OCI-LY1 (cell line): ENCODE measurements around the gene MRPL28.

Experiments used
- H2AFZ ChIP-seq: fragments of 200-600 bp; sonication (generic), shearing (Covaris generic); 2 replicates; pipeline ENCODE4 v1.6.0; 2014; ENCODE audit warnings: antibody characterized with exemption, mild to moderate bottlenecking, low read length
- H3F3A ChIP-seq: fragments of 200-600 bp; sonication (generic), shearing (Covaris generic); 2 replicates; pipeline ENCODE4 v1.6.0; 2014; ENCODE audit warnings: mild to moderate bottlenecking, antibody characterized with exemption, low read length, moderate library complexity; ENCODE audit not compliant: insufficient read depth
- H3K27ac ChIP-seq: fragments of 200-600 bp; sonication (generic); 2 replicates; pipeline ENCODE4 v1.5.1; 2014; ENCODE audit warnings: low read length, mixed run types, mild to moderate bottlenecking, low read depth; ENCODE audit not compliant: poor library complexity, severe bottlenecking
- H3K27me3 ChIP-seq: fragments of 200-600 bp; sonication (generic); 2 replicates; pipeline ENCODE4 v1.6.0; 2014; ENCODE audit warnings: antibody characterized with exemption, mild to moderate bottlenecking, low read length, moderate library complexity; ENCODE audit not compliant: insufficient read depth
- H3K36me3 ChIP-seq: fragments of 200-600 bp; sonication (generic); 2 replicates; pipeline ENCODE4 v1.6.1; 2014; ENCODE audit warnings: mild to moderate bottlenecking, antibody characterized with exemption, low read length, moderate library complexity, mixed read lengths; ENCODE audit not compliant: insufficient read depth
- H3K4me1 ChIP-seq: fragments of 200-600 bp; sonication (generic); 2 replicates; pipeline ENCODE4 v1.5.1; 2014; ENCODE audit warnings: mild to moderate bottlenecking, low read length, moderate library complexity; ENCODE audit not compliant: insufficient read depth, severe bottlenecking
- H3K4me2 ChIP-seq: fragments of 200-600 bp; sonication (generic), shearing (Covaris generic); 2 replicates; pipeline ENCODE4 v1.6.1; 2014; ENCODE audit warnings: low read length
- H3K4me3 ChIP-seq: fragments of 200-600 bp; sonication (generic); 2 replicates; pipeline ENCODE4 v1.5.1; 2014; ENCODE audit warnings: low read length, low read depth, mild to moderate bottlenecking, mixed read lengths; ENCODE audit not compliant: poor library complexity, severe bottlenecking
- H3K79me2 ChIP-seq: fragments of 200-600 bp; shearing (Covaris generic); 2 replicates; pipeline ENCODE4 v1.6.1; 2016; ENCODE audit warnings: mixed run types, low read length, mixed read lengths; ENCODE audit not compliant: insufficient read depth
- H3K9ac ChIP-seq: fragments of 200-600 bp; sonication (generic), shearing (Covaris generic); 2 replicates; pipeline ENCODE4 v1.6.1; 2014; ENCODE audit warnings: mild to moderate bottlenecking, low read length, mixed read lengths
- H3K9me2 ChIP-seq: fragments of 200-600 bp; sonication (generic), shearing (Covaris generic); 2 replicates; pipeline ENCODE4 v1.6.1; 2014; ENCODE audit warnings: low read depth, mild to moderate bottlenecking, low read length, mixed read lengths
- H3K9me3 ChIP-seq: fragments of 200-600 bp; shearing (Covaris generic); 2 replicates; pipeline ENCODE4 v1.6.1; 2014; ENCODE audit warnings: low read length, mixed read lengths
- H4K20me1 ChIP-seq: fragments of 200-600 bp; sonication (generic), shearing (Covaris generic); 2 replicates; pipeline ENCODE4 v1.6.0; 2016; ENCODE audit warnings: mild to moderate bottlenecking, low read length; ENCODE audit not compliant: insufficient read depth
- CTCF ChIP-seq: fragments of 200-600 bp; sonication (generic), shearing (Covaris generic); IDR thresholded peaks from 2 replicates; pipeline ENCODE4 v1.5.1; 2017; ENCODE audit warnings: mild to moderate bottlenecking, antibody characterized with exemption, low read length, moderate library complexity, mixed read lengths
- EZH2 ChIP-seq: fragments of 200-600 bp; sonication (generic), shearing (Covaris generic); IDR thresholded peaks from 2 replicates; pipeline ENCODE4 v1.8.0; 2017; ENCODE audit warnings: borderline replicate concordance, mixed run types, mild to moderate bottlenecking, antibody characterized with exemption, low read length, moderate library complexity, mixed read lengths

The MRPL28 gene

GRCh38 chr16:410516-411178, 40.3 kb upstream of the MRPL28 start:
- Histone ChIP-seq H3K4me1 (peaks cover 15% of the 10 kb centered on the region), H3K79me2 (no peaks in the 10 kb centered on the region), H3F3A (no peaks in the 10 kb centered on the region), H3K27me3 (no peaks in the 10 kb centered on the region), H3K4me2 (no peak overlapping the region), H4K20me1 (no peaks in the 10 kb centered on the region), H3K27ac (no peak overlapping the region), H2AFZ (no peak overlapping the region), H3K9me3 (no peaks in the 10 kb centered on the region), H3K4me3 (no peak overlapping the region), H3K9ac (no peak overlapping the region), H3K36me3 (peaks cover 5% of the 10 kb centered on the region; the same call in 1 of the 2 replicates), H3K9me2 (no peaks in the 10 kb centered on the region)
- TF ChIP-seq EZH2 (no peak), CTCF (no peak)

- H3K9ac ChIP-seq, result no peak overlapping the region
- H3K9me2 ChIP-seq, result no peaks in the 10 kb centered on the region
- H3K79me2 ChIP-seq, result no peaks in the 10 kb centered on the region
- H3K9me3 ChIP-seq, result no peaks in the 10 kb centered on the region
- no peaks in the 10 kb centered on the region for H4K20me1 ChIP-seq
- H2AFZ ChIP-seq, result no peak overlapping the region
- H3K4me2 ChIP-seq, result no peak overlapping the region
- H3K27ac ChIP-seq, result no peak overlapping the region
- no peaks in the 10 kb centered on the region for H3K27me3 ChIP-seq
- H3K36me3 ChIP-seq, result peaks cover 5% of the 10 kb centered on the region; the same call in 1 of the 2 replicates
- no peak for TF ChIP-seq CTCF
- TF ChIP-seq EZH2, result no peak
- H3K4me1 ChIP-seq, result peaks cover 18% of the 10 kb centered on the region
- no peak overlapping the region for H3K4me3 ChIP-seq
- no peaks in the 10 kb centered on the region for H3F3A ChIP-seq
Observed at GRCh38 chr16:407253-407652, 36.9 kb upstream of the MRPL28 start.

GRCh38 chr16:405548-406506, 35.5 kb upstream of the MRPL28 start:
- Histone ChIP-seq H3K9me2 (no peaks in the 10 kb centered on the region), H3K9me3 (no peaks in the 10 kb centered on the region), H3K4me2 (no peak overlapping the region), H3K4me1 (peaks cover 9% of the 10 kb centered on the region), H3K27ac (no peak overlapping the region), H2AFZ (no peak overlapping the region), H3F3A (no peaks in the 10 kb centered on the region), H3K4me3 (no peak overlapping the region), H3K27me3 (no peaks in the 10 kb centered on the region), H4K20me1 (no peaks in the 10 kb centered on the region), H3K79me2 (no peaks in the 10 kb centered on the region), H3K9ac (no peak overlapping the region), H3K36me3 (peaks cover 5% of the 10 kb centered on the region; the same call in 1 of the 2 replicates)
- TF ChIP-seq EZH2, result no peak
- TF ChIP-seq CTCF, result no peak
